ENCODE measurements around the gene PRSS21.
A peak's percentile ranks its signal among the peaks of the same experiment; 100 is the strongest.

PRSS21 gene

DNA sequence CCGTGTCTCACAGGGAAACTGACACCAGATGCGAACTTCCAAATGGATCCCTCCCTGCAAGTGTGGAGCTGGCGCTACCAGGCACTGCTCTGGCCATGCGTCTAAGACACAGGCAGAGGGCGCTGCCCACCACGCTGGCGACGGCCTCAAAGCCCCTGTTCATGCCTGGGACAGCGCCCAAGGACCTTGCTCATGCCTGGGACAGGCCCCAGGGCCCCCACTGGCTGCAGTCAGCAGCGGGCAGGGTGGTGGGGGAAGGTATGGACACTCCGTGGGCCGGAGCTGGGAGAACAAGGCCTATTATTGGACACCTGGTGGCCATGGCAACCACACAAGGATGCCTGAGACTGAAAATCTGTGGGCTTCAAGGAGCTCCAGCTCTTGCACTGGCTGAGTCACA is 21.9 kb downstream of the PRSS21 start:
- TF ChIP-seq, protein P1, sequence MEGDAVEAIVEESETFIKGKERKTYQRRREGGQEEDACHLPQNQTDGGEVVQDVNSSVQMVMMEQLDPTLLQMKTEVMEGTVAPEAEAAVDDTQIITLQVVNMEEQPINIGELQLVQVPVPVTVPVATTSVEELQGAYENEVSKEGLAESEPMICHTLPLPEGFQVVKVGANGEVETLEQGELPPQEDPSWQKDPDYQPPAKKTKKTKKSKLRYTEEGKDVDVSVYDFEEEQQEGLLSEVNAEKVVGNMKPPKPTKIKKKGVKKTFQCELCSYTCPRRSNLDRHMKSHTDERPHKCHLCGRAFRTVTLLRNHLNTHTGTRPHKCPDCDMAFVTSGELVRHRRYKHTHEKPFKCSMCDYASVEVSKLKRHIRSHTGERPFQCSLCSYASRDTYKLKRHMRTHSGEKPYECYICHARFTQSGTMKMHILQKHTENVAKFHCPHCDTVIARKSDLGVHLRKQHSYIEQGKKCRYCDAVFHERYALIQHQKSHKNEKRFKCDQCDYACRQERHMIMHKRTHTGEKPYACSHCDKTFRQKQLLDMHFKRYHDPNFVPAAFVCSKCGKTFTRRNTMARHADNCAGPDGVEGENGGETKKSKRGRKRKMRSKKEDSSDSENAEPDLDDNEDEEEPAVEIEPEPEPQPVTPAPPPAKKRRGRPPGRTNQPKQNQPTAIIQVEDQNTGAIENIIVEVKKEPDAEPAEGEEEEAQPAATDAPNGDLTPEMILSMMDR (IDR thresholded peaks at IDR 0.05; ENCODE audit: control extremely low read depth, extremely low read depth, low read depth, missing control alignments): peak; percentile 74
- POLR2A ChIA-PET: interaction anchor here (1.6 kb wide), 1 partner anchor 44 kb away, joined by 4 read pairs; the partner anchor contains the start of gene FLYWCH2
- peak; percentile 77 for DNase-seq (ENCODE audit: extremely low spot score)
- CTCF ChIA-PET: interaction anchor here (0.6 to 2.7 kb wide), 22 partner anchors 8 to 98 kb away, joined by 3 to 22 read pairs (median 4); partner anchors contain the start of genes FLYWCH1, FLYWCH2 and ZG16B

DNA sequence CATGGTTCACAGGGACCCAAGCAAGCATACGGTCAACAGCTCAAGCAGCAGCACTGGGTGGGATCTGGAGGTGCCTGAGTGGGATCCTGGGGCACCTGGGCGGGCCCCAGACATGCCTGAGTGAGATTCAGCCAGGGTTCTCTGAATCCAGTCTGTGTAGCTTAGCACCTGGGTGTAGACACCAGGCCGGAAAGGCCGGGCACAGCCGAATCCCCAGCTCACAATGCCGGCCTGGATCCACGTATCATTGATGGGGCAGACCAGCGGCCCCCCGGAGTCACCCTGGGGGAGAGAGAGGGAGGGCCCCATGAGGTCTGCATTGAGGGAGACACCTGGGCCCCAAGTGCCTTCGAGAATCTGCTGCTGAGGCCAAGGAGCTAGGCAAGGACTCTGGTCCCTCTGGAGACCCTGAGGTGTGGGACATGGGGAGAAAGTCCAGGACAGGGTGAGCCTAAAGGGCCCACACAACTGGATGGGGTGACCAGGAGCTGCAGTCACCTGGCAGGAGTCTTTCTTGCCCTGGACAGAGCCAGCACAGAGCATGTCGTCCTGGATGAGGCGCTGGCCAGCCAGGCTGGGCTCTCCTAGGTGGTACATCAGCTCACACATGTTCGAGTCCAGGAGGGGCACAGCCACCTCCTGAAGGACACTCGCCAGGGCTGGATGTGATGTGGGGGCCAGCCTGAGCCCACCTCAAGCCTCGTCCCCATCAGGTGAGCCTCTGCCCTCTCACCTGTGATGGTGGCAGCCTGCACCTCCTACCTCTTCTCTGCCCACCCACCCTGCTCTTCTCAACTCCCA is 22.8 kb downstream of the PRSS21 start:
- DNase-seq (ENCODE audit: extremely low spot score): no peak
- TF ChIP-seq, protein P1 (IDR thresholded peaks at IDR 0.05; ENCODE audit: control extremely low read depth, extremely low read depth, low read depth, missing control alignments): no peak
- ChIA-PET POLR2A (interaction anchor here (1.6 kb wide), 1 partner anchor 43 kb away, joined by 4 read pairs; the partner anchor contains the start of gene FLYWCH2), CTCF (interaction anchor here (0.6 to 2.7 kb wide), 15 partner anchors 8 to 97 kb away, joined by 3 to 22 read pairs (median 8); partner anchors contain the start of genes FLYWCH1 and ZG16B)

DNA sequence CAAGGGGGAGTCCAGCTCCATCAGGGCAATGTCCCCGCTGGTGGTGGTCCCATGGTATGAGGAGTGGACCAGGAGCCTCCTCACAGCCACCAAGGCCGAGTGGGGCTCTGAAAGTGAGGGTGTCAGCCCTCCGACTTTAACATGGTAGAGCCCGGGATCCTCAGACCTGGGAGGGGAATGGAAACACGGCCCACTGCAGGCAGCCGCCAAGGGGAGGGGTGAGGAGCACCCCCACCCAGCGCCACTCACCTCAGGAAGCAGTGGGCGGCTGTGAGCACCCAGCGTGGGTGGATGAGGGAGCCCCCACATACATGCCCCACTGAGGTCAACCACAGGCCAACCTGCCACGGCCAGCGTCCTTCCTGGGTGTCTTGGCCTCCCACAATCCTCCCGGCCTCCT is 23.9 kb downstream of the PRSS21 start:
- CTCF ChIA-PET: no interaction called here
- TF ChIP-seq, protein P1 (IDR thresholded peaks at IDR 0.05; ENCODE audit: control extremely low read depth, extremely low read depth, low read depth, missing control alignments): no peak
- POLR2A ChIA-PET: no interaction called here
- DNase-seq (ENCODE audit: extremely low spot score): no peak

DNA sequence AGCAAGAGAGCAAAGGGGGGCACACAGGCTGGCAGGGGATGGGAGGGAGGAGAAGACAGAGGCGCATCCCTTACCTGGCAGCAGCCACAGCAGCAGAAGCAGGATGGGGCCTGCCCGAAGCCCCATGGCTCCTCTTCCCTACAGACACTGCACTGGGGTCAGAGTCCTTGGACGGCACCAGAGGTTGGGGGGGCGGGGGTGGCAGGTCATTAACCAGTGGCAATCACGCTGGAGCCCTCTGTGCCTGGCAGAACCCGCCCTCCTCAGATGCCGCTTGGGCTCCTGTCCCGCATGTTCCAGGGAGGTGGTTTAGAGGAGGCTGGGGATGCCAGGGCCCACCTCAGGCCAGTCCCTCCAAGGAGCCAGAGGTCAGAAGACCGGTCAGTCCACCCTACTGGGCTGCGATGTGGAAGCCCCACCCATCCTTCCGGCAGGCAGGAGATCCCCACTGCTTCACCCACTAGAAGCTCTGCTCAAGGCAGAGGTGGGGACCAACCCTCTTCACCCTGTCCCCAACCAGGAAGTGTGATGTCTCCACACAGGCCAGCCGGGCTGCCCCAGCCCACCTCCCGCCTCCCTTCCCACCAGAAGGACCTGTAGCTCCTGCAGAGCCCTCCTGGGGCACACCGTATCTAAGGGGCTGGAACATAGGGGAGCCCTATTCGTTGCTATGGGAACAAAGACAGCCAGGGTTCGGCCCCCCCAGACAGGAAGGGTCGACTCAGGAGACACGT is 24.7 kb downstream of the PRSS21 start:
- ChIA-PET CTCF (interaction anchor here (0.8 kb wide), 1 partner anchor 26 kb away, joined by 4 read pairs; no protein-coding TSS in a partner anchor), POLR2A (interaction anchor here (0.6 kb wide), 1 partner anchor 89 kb away, joined by 6 read pairs; the partner anchor contains the start of gene SRRM2)
- TF ChIP-seq, protein P1 (IDR thresholded peaks at IDR 0.05; ENCODE audit: control extremely low read depth, extremely low read depth, low read depth, missing control alignments): no peak
- no peak for DNase-seq (ENCODE audit: extremely low spot score)

DNA sequence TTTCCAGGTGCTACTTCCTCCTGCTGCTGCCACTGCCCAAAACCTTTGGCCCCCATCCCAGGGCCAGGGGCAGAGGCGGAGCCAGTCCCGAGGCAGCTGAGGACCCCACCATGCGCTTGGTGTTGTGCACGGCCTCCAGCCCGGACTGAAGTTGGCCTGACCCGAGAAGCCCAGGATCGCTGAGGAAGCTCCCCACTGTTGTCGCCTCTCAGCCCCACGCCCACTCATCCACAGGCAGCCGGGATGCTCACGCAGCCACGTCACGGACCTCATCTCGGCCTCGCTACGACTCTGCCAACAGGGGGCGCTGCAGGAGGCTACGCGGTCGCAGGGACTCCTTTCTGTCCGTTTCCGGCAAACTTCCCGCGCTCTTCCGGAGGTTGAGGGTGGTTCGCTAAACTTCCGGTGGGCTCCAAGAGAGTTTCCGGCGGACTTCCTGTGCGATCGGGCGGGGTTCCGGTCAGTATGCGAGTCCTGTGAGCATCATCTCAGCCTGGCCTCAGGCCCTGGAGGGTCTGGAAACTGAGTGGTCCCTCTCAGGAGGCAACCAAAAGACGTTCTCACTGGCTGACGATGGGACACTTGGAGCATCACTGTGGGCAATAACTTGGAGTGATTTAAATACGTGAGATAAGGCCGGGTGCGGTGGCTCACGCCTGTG is 25.4 kb downstream of the PRSS21 start:
- CTCF ChIA-PET: interaction anchor here (0.8 kb wide), 1 partner anchor 26 kb away, joined by 4 read pairs; no protein-coding TSS in a partner anchor
- TF ChIP-seq, protein P1 (IDR thresholded peaks at IDR 0.05; ENCODE audit: control extremely low read depth, extremely low read depth, low read depth, missing control alignments): peak; percentile 37
- DNase-seq (ENCODE audit: extremely low spot score): peak; percentile 68
- POLR2A ChIA-PET: no interaction called here

DNA sequence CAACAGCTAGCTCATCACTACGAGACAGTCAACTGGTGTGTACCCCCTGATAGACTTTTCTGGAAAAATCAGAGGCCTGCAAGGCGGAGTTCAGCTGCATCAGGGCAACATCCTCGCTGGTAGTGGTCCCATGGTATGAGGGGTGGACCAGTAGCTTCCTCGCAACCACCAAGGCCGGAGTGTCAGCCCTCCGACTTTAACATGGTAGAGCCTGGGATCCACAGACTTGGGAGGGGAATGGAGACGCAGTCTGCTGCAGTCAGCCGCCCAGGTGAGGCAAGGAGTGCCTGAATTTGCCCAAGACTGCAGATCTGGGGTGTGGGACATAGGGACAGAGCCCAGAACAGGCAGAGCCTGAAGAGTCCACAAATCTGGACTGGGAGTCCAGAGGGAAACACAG is 26.5 kb downstream of the PRSS21 start:
- TF ChIP-seq, protein P1 (IDR thresholded peaks at IDR 0.05; ENCODE audit: control extremely low read depth, extremely low read depth, low read depth, missing control alignments): no peak
- CTCF ChIA-PET: no interaction called here
- POLR2A ChIA-PET: no interaction called here
- DNase-seq (ENCODE audit: extremely low spot score): no peak

Data from GM10248 (cell line).